Activated CD4-positive, alpha-beta T cell treated with anti-CD3 and anti-CD28 coated beads, Interleukin-2, Interleukin-4, amounts not matched to agents 100 ng/mL and 50 ng/mL, durations not matched to agents 16 hours and 8 hours (primary cell): ENCODE measurements around the gene TMTC2.
"Not testable (repeated sequence)": the region's sequence is repeated elsewhere in the genome, so short reads cannot be mapped to it uniquely, and the experiment has no call there.

ENCODE experiments used
- DNase-seq: peaks from one replicate; pipeline ENCODE4 v3.0.0-alpha.2; 2020; ENCODE audit warnings: low spot score

Gene TMTC2

DNA sequence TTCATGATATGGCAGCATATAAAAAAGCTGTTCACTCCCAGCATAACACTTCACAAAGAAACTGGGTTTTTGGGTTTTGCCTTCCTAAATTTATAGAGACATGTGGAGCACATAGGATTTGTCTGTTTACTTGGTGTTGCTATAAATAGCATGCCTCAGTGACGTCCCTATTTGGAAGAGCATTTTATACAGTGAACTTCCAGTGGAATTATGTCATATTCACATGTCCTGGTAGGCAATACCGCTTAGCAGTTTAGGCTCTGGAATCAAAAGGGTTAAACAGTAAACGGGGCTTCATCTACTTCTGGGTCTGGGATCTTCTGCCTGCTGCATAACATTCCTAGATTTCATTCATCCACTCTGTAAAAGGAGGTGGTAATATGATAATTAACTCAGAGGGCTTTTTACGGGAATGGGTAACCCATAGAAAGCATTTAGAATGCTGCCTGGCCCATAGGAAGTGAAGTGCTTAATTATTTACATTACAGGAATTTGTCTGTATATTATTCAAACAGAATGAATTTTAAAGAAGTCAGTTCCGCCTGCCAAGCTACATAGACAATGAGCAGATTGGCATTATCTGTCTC lies 396.1 kb downstream of the TMTC2 start:
- DNase-seq: no peak

- no peak for DNase-seq
Observed at GRCh38 chr12:83083616-83084015, 396.9 kb downstream of the TMTC2 start.

DNA sequence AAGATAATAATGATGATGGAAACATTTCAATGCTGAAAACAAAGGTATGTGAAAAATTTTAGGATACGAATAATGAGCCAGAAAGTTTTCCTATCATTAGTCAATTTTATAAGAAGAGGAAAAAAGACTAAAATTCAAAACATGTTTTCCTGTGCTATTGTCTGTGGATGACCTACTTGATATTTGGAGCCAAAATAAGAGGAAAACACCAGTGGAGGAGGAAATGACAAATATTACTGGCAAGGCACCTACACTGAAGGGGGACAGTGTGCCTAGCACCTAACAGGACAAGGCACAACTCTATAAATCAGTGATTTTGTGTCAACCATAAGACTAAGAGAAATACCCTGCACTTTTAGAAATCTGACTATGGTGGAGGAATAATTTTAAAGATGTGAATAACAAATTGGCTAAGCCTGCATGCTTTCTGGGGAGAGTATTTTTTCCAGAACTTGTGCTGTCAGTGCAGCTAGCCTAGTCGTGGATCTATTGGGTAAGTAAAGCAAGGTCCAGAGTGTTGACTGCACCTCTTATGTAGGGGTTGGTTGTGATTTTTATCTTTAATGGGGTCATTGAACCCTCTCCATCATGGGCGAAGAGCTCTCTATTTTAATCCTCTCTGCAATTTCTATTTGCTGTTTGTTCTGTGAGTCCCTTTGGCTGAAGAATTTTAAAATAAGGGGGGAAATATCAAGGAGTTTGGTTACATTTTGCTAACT lies 398.0 kb downstream of the TMTC2 start:
- DNase-seq: no peak

DNA sequence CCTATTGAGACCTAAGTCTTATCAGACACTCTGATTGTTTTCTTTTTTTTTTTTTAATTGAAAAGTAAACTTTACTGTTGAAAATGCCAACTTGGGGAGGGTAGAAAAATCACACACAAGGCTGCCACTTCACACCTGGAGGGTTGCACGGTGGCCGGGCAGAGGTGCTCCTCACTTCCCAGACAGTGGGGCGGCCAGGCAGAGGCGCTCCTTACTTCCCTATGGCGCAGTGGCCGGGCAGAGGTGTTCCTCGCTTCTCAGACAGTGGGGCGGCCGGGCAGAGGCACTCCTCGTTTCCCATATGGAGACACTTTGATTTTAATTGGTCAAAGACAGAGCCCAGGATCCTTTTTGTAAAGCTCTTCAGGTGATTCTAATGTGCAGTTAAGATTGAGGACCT lies 399.3 kb downstream of the TMTC2 start:
- no peak for DNase-seq

DNA sequence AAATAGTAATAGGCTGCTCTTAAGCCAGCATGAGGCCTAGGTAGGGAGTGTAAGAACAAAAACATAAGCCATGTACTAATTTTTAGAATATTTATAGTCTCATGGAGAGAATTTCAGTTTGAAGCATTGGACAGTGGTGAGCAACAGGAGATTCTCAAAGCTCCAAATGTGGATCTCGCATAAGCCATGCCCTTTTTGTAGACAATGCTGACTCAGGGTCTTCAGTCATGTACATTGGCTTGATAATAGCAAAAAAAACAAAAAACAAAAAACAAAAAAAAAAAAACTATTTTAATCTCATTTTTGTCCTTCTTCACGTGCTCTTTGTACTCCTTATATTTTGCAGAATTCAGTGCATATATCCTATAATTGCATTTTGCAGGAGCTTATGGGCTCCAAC lies 402.9 kb downstream of the TMTC2 start:
- no peak for DNase-seq

GRCh38 chr12:83092129-83092528 lies 405.4 kb downstream of the TMTC2 start:
- DNase-seq: no peak

GRCh38 chr12:83092606-83093005 lies 405.9 kb downstream of the TMTC2 start:
- DNase-seq: no peak

- no peak for DNase-seq
Observed at GRCh38 chr12:83093426-83093825, 406.7 kb downstream of the TMTC2 start.

DNA sequence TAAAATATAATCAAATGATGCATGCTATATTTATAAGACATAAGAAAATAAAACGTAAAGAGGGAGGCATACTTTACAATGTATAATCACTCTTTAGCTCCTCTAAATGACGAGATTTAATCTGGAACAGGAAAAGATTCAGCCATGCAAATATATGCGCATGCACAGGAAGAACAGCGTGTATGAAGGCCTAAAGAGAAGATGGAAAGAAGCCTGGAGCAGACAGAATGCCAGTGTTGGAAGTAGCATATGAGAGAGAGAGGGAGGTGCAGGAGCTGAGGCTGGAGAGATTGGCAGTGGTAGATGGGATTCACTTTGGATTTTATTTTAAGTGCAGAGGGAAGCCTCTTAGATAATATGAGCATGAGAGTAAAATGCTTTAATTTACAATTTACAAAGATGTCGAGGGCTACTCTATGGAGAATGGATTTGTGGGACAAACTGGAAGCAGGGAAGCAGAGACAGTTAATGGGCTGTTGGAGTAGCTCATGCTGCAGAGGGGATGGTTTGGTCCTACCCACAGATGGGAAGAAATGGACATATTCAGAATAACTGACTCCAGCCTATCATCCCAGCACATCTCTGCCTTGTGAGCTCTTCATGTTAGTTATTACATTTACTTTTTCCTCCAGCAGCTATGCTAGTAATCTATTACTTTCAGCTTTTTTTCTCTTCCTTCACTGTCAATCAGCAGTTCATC lies 411.1 kb downstream of the TMTC2 start:
- DNase-seq: no peak

- DNase-seq: no peak
Observed at GRCh38 chr12:83099436-83099835, 412.7 kb downstream of the TMTC2 start.

GRCh38 chr12:83102499-83102898 lies 415.8 kb downstream of the TMTC2 start:
- DNase-seq: no peak

DNA sequence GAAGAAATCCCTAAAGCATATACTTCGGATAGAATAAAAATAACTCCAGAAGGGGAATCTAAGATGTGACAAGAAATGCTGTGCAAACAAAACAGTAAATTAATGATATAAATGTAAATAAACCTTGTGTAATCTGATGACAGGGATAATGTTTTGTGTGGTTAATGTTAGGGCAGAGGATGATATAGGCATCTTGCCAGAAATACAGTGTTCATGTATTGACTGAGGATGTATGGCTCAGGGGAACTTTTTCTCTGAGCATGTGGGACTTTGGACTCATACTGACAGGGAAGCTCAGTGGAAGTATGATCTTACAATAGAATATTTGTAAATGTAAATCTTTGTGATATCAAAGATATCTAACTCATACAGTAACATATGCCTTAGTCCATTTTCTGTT lies 420.2 kb downstream of the TMTC2 start:
- no peak for DNase-seq

- DNase-seq: no peak
Observed at GRCh38 chr12:83110424-83110823, 423.7 kb downstream of the TMTC2 start.

DNA sequence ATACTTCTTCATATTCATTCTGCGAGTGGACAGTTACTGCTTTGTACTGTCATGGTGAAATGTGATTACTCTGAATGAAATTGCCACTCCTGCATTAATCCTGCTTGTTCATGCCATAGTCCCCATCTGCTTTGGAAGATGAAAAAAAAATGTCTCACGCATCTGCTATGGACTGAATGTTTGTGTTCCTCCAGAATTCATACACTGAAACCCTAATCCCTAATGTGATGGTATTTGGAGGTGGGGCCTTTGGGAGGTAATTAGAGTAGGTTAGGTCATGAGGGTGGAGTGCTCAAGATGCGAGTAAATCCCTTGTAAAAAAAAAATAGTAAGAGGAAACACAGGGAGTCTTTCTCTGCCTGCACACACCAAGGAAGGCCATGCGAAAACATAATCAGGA lies 427.2 kb downstream of the TMTC2 start:
- DNase-seq: no peak

DNA sequence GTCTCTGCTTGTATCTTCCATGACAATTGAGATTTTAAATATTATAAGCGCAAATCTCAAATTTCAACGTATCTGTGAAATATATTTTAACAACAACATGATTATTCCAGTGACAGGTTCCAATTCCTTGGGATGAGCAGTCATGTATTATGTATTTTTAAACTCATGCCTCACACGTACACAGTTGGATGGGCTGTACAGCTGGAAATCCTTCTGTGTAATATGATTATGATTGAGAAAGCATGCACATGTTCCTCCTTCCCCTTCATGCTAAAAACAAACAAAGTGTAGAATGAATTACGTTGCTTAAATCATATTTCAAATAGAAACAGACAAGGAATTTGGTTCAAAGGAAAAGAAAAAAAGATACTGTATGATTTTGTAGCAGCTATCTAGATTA lies 428.3 kb downstream of the TMTC2 start:
- DNase-seq: no peak

DNA sequence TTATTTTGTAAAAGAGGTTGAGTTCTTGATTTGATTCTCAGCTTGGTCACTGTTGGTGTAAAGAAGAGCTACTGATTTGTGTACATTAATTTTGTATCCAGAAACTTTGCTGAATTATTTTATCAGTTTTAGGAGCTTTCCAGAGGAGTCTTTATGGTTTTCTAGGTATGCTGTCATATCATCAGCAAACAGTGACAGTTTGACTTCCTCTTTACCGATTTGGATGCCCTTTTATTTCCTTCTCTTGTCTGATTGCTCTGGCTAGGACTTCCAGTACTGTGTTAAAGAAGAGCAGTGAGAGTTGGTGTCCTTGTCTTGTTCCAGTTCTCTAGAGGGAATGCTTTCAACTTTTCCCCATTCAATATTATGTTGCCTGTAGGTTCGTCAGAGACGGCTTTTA lies 431.2 kb downstream of the TMTC2 start:
- not testable (repeated sequence) for DNase-seq

- no peak for DNase-seq
Observed at GRCh38 chr12:83121897-83122622, 435.4 kb downstream of the TMTC2 start.

DNA sequence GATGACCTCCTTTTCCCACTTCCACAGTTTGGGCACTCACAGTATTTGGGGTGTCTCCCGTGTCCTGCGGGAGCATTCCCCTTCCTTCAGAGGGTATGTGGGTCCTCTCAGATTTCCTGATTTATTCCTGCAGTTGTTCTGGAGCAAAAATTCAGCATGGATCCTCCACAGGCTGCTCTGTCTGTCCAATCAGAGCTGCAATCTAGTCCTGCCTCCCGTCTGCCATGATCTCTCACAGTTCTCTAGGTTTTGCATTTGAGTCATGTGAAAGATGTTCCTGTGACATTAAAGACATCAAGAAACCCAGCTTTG lies 435.9 kb downstream of the TMTC2 start:
- DNase-seq: no peak

DNA sequence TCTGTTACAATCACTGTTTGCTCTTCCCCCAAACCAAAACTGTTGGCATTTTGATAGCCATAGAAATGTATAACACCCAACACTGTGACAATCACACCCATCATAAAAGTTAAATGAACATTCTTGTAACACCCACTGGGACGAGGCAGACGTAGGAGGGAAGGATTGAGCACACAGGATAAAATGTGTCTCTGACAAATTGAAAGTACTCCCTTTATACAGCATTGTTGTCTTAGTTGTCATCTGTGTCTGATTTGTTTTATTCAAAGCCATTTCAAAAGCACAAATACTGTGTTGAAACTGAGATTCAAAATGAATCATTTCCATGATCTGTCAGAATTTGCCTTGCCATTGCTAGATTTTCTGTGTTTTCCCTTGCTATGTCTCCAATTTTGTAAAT lies 436.3 kb downstream of the TMTC2 start:
- DNase-seq: no peak

- no peak for DNase-seq
Observed at GRCh38 chr12:83128540-83128939, 441.8 kb downstream of the TMTC2 start.

- no peak for DNase-seq
Observed at GRCh38 chr12:83130178-83130577, 443.5 kb downstream of the TMTC2 start.

DNA sequence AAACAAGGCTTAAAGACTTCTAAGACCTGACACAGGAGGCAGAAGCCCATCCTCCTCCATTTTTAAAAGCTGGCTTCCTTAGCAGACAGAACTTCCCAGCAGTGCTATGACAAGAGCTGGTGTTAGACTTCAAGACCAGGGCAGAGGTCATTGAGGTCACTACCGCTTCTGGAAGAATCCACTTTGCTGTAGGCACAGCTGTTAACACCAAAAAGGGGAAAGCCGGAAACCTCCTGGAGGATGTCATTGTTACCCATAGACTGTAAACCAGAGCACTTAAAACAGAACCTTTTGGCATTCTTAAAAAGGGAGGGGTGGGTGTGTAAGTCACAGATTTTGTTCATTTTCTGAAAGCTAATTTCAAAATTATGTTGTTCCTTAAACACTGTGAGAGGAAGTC lies 445.7 kb downstream of the TMTC2 start:
- no peak for DNase-seq

GRCh38 chr12:83136411-83136810 lies 449.7 kb downstream of the TMTC2 start:
- DNase-seq: no peak
